HTERT RPE-1 (cell line): ENCODE results near the gene ZNRF3.
"Not testable (repeated sequence)": the region's sequence is repeated elsewhere in the genome, so short reads cannot be mapped to it uniquely, and the experiment has no call there.

Experiments used
- in situ Hi-C: fragments of 300-500 bp; cut with MboI; formaldehyde crosslinking; loops from 4 replicates; pipeline ENCODE4 v1.14.3; 2020; ENCODE audit warnings: low sequenced_read_pairs

ZNRF3 gene

DNA sequence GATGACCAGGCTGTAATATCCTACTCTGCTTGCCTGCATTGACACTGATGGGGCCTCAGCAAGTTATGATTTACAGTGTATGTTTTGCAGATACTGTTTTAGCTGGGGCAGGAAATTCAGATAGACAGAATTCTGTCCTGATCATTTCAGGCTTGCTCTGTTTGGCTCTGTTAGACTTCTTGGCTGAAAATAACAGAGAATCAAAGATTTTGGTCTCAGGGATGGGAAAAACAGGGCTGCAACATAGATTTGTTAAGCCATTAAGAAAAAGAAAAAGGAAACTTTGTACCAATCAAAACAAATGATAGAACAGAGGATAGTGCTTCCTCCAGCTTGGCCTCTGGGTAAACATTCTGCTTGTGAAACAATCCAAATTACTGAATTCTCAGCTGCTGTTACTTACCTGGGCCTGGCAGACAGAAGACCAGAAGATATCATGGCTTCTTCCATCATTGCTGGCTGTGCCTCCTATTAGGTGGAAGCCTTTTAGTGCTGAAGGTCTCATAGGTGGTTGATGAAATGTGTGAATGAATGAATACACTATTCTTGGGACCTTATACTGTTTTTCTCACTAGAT, 22.0 kb downstream of the ZNRF3 start:
- in situ Hi-C loops = no loop called here

DNA sequence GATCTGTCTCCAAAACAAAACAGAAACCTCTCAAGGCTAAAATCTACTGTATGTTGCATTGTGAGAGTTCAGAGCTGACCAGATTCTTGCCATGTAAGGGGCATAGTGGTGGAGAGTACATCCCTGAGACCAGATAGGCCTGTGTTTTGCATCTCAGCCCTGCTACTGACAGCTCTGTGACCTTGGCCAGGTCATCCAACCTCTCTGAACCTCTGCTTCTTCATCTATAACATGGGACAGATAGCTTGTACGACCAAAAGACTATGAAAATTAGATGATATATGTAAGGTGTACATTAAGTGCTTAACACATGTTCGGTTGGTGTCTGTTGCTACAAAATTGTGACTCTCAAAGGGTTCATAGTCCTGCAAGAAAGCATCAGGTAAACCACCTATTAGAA, 22.9 kb downstream of the ZNRF3 start:
- in situ Hi-C loops = no loop called here

DNA sequence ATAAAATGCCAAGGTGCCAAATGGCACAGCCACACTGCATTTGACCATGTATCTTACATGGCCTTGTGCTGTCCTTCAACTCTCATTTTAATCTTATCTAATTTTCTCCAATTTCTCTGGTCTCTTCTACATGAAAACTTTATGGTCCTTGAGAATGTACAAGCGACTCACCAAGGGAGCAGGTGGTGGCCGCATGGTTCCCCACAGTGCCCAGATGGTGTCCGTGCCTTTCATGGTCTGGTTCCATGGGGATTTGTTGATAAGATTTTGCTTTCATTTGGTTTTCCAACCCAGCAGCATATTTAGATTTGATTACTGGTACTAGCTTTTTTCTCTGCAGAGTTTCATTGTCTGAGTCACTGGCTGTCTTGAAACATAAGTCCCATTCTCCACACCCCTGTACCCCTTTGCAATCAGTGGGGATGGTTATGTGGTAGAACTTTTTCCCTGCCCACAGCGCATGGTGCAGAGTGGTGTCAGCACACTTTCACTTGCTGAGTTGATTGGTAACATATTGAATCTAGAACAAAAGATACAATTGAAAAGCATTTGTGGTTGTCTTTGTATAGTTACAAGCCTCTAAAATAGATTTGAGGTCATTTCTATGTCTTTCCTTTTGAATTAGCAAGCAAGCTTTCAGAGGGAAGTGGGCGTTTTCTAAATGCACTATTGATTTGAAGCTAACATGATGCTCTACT, 24.1 kb downstream of the ZNRF3 start:
- in situ Hi-C loops = no loop called here

- in situ Hi-C loops = not testable (repeated sequence)
Observed at GRCh38 chr22:28908810-28909209, 25.4 kb downstream of the ZNRF3 start.

- in situ Hi-C loops = no loop called here
Observed at GRCh38 chr22:28909375-28909774, 26.0 kb downstream of the ZNRF3 start.

GRCh38 chr22:28910569-28911303, 27.4 kb downstream of the ZNRF3 start:
- in situ Hi-C loops = no loop called here

GRCh38 chr22:28911304-28911690, 27.9 kb downstream of the ZNRF3 start:
- in situ Hi-C loops = no loop called here

- in situ Hi-C loops = no loop called here
Observed at GRCh38 chr22:28911777-28912669, 28.7 kb downstream of the ZNRF3 start.

- in situ Hi-C loops = no loop called here
Observed at GRCh38 chr22:28914201-28914600, 30.8 kb downstream of the ZNRF3 start.

GRCh38 chr22:28915969-28916368, 32.6 kb downstream of the ZNRF3 start:
- in situ Hi-C loops = no loop called here

- in situ Hi-C loops = no loop called here
Observed at GRCh38 chr22:28917747-28918549, 34.6 kb downstream of the ZNRF3 start.

GRCh38 chr22:28918550-28919271, 35.3 kb downstream of the ZNRF3 start:
- in situ Hi-C loops = no loop called here

- in situ Hi-C loops = no loop called here
Observed at GRCh38 chr22:28920757-28921584, 37.6 kb downstream of the ZNRF3 start.

- in situ Hi-C loops = no loop called here
Observed at GRCh38 chr22:28921585-28921879, 38.2 kb downstream of the ZNRF3 start.

GRCh38 chr22:28922540-28923244, 39.3 kb downstream of the ZNRF3 start:
- in situ Hi-C loops = no loop called here

DNA sequence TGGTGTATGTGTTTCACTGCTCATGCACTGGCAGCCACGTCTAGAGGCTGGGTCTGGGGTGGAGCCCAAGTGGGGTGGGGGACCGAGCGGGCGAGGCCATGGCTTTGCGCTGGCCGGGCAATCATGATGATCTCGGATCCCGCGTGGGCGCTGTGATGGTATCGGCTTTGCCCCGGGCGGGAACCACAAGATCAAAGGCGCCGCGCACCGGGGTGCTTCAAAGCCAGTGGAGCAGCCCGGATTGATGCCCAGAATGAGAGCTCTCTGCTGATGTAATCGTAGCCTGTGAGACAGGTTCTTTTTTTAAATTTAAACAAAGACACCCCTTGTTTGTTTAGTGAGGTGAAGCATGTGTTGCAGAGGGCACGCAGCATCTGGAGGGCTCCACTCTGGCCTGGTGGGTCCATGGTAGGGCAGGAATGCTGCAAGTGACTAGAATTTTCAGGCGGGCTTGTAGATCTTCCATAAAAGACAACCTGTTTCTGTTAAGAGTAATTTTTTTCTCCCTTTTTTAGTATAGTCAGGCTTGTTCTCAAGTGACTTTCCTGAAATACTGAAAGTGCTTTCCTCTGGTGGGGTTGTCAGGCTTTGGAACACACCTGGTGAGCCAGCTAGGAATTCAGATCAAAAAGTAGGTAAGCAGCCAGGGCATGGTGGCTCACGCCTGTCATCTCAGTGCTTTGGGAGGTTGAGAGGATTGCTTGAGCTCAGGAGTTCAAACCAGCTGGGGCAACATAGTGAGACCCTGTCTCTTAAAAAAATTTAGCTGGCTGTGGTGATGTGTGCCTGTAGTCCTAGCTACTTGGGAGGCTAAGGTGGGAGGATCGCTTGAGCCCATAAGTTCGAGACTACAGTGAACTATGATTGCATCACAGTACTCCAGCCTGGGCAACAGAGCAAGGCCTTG, 40.7 kb downstream of the ZNRF3 start:
- in situ Hi-C loops = no loop called here

DNA sequence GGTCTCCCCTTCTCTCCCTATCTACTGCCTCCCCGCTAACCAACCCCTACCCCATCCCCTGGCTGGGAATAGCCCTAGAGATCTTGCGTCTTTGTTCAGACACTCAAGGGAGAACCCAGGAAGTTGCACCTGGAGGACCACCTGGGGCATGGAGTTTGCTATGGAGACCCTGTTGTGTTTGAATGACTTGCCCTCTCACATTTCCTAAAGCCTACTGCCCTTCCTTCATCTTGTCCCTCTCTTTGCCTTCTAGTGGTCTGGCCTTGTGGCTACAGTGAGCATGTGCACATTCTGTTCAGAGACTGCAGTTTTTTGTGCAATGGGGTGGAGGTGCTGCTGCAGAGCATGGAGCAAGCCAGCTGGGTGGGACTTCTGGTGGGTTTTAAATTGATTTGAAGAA, 42.5 kb downstream of the ZNRF3 start:
- in situ Hi-C loops = no loop called here
